CD8-positive, alpha-beta memory T cell (primary cell): Measurements from ENCODE around the gene MRPL38. TPM values are rescaled to one million over a fixed set of nuclear protein-coding genes. Genes with fewer than 3 reads are reported as not detected.
A peak's percentile ranks its signal among the peaks of the same experiment; 100 is the strongest.
"Not testable (repeated sequence)": the region's sequence is repeated elsewhere in the genome, so short reads cannot be mapped to it uniquely, and the experiment has no call there.

Experiments
- CTCF ChIA-PET: fragments of 350-600 bp; sonication (Branson Sonifier 250); formaldehyde crosslinking; loops from one replicate; lab custom pipeline; 2021; ENCODE audit warnings: antibody characterized with exemption; lab: Charles Lee
- POLR2A ChIA-PET: fragments of 350-600 bp; sonication (Branson Sonifier 250); formaldehyde crosslinking; loops from one replicate; lab custom pipeline; 2021; ENCODE audit warnings: antibody characterized with exemption; lab: Charles Lee
- DNase-seq, 5 donors: peaks; one replicate each; pipeline versions ENCODE4 v3.0.0 to v3.0.0-alpha.2; 2020 to 2022; ENCODE audit warnings: mixed read lengths in 1 of 5
- H3K27ac ChIP-seq: one replicate; pipeline ENCODE4 v1.7.0; 2013; ENCODE audit warnings: low read depth, mild to moderate bottlenecking, low read length, moderate library complexity
- H3K27me3 ChIP-seq: 2 replicates; pipeline ENCODE4 v1.7.0; 2013; ENCODE audit warnings: low read length, mild to moderate bottlenecking; ENCODE audit not compliant: insufficient read depth, poor library complexity, severe bottlenecking
- H3K36me3 ChIP-seq: 2 replicates; pipeline ENCODE4 v1.7.0; 2013; ENCODE audit warnings: mild to moderate bottlenecking, low read length, moderate library complexity; ENCODE audit not compliant: insufficient read depth
- H3K4me1 ChIP-seq: 2 replicates; pipeline ENCODE4 v1.7.0; 2013; ENCODE audit warnings: mild to moderate bottlenecking, low read length, moderate library complexity; ENCODE audit not compliant: insufficient read depth
- H3K4me3 ChIP-seq: 2 replicates; pipeline ENCODE4 v1.7.0; 2013; ENCODE audit warnings: mild to moderate bottlenecking, low read length
- H3K9me3 ChIP-seq: 2 replicates; pipeline ENCODE4 v1.7.0; 2013; ENCODE audit warnings: mild to moderate bottlenecking, low read length
- H3K27ac Mint-ChIP-seq, 8 donors: one replicate each; pipeline ENCODE4 v1.8.0; 2020 to 2021; ENCODE audit warnings: mixed read lengths in 8 of 8, mild to moderate bottlenecking in 6 of 8, inconsistent platforms in 3 of 8, moderate library complexity in 3 of 8
- H3K27me3 Mint-ChIP-seq, 2 donors: one replicate each; pipeline ENCODE4 v1.8.0; 2020 to 2021; ENCODE audit warnings: mixed read lengths in 2 of 2, mild to moderate bottlenecking in 1 of 2, moderate library complexity in 1 of 2
- H3K36me3 Mint-ChIP-seq, 3 donors: one replicate each; pipeline ENCODE4 v1.8.0; 2020 to 2021; ENCODE audit warnings: mixed read lengths in 3 of 3, inconsistent platforms in 1 of 3, mild to moderate bottlenecking in 1 of 3
- H3K4me1 Mint-ChIP-seq, 3 donors: one replicate each; pipeline ENCODE4 v1.8.0; 2020 to 2021; ENCODE audit warnings: mixed read lengths in 3 of 3, inconsistent platforms in 1 of 3, mild to moderate bottlenecking in 1 of 3
- H3K4me3 Mint-ChIP-seq, 7 donors: one replicate each; pipeline ENCODE4 v1.8.0; 2020 to 2021; ENCODE audit warnings: mixed read lengths in 7 of 7, mild to moderate bottlenecking in 6 of 7, moderate library complexity in 4 of 7, inconsistent platforms in 2 of 7
- H3K9me3 Mint-ChIP-seq, 5 donors: one replicate each; pipeline ENCODE4 v1.8.0; 2020 to 2022; ENCODE audit warnings: mixed read lengths in 5 of 5, mild to moderate bottlenecking in 3 of 5, moderate library complexity in 2 of 5, inconsistent platforms in 1 of 5
- polyA plus RNA-seq: library from polyadenylated mRNA; unstranded; fragments of 300-500 nt; fragmentation: Illumina TruSeq; gene quantifications from one replicate; pipeline ENCODE4 v1.2.3, GENCODE V29; 2021
- total RNA-seq, 2 experiments: library from RNA; stranded (reverse); gene quantifications; one replicate each; pipeline ENCODE4 v1.2.3, GENCODE V29; 2021

Gene MRPL38
- total and polyA plus RNA-seq, 3 experiments from 2014 or later = 73.1 to 180 (median 171) TPM

DNA sequence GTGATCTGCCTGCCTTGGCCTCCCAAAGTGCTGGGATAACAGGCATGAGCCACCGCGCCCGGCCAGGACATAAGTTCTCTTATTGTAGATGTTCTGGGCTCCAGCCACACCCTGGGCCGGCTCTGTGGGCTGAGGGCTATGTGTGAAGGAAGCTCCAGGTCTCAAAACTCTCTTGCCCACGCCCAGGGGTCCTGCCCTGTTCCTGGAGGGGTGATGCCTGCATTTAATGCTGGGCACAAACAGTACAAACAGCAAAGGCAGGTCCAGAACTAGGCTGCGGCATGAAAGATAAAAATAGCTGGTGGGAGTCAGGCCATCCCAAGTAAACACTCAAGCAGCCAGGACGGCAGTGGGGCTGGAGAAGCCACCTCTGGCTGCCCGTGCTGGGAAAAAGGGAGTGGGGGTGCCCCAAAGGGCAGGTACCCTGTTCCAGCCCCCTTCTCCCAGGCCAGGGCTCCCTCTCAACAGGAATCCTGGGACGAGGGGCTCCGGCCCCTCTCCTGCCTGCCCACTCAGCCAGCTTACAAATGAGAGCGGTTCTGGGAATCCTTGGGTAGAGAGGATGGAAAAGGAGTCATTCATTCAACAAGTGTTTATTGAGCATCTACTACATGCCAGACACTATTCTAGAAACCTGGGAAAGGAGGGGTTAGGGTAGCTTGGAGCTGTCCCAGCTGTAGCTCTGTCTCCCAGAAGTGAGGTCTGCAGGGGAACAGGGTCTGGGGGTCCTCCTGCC lies 30.9 kb downstream of the MRPL38 start:
- Histone ChIP-seq H3K27ac (no peak overlapping the region), H3K27me3 (no peaks in the 10 kb centered on the region), H3K36me3 (no peaks in the 10 kb centered on the region), H3K4me1 (peaks cover 41% of the 10 kb centered on the region), H3K4me3 (no peak overlapping the region), H3K9me3 (no peaks in the 10 kb centered on the region)
- Mint-ChIP-seq H3K4me1 (peaks cover 32 to 55% (median 33%) of the 10 kb centered on the region in 3 donors), H3K27ac (peak overlapping the region in 7 of 8 donors; percentile 11 to 98 (median 76)), H3K9me3 (no peaks in the 10 kb centered on the region), H3K36me3 (peaks cover 0 to 2% (median 0%) of the 10 kb centered on the region in 3 donors), H3K4me3 (peak overlapping the region in 3 of 7 donors; percentile 48 to 61 (median 49)), H3K27me3 (peaks cover 0 to under 1% of the 10 kb centered on the region in 2 donors)
- ChIA-PET POLR2A (interaction anchor here (0.6 to 8.3 kb wide), 3 partner anchors 9 to 575 kb away, joined by 3 to 82 read pairs (median 4); partner anchors contain the start of gene WBP2), CTCF (interaction anchor here (1.0 to 7.1 kb wide), 5 partner anchors 9 to 25 kb away, joined by 3 to 51 read pairs (median 12); partner anchors contain the start of genes TRIM65 and WBP2)
- DNase-seq = no peak

- ChIA-PET POLR2A (interaction anchor here (0.9 to 8.3 kb wide), 6 partner anchors 8 to 89 kb away, joined by 3 to 82 read pairs (median 4); partner anchors contain the start of genes TRIM65, UNK and WBP2), CTCF (interaction anchor here (0.9 to 7.1 kb wide), 11 partner anchors 8 to 119 kb away, joined by 3 to 51 read pairs (median 3); partner anchors contain the start of genes TRIM65 and WBP2)
- H3K4me3 ChIP-seq = no peak overlapping the region
- no peaks in the 10 kb centered on the region for H3K9me3 ChIP-seq
- Mint-ChIP-seq H3K27me3 (no peaks in the 10 kb centered on the region), H3K4me3 (peak overlapping the region; percentile 4 to 85 (median 47)), H3K27ac (peak overlapping the region; percentile 76 to 98 (median 93)), H3K36me3 (peaks cover 0 to 2% (median 0%) of the 10 kb centered on the region in 3 donors), H3K4me1 (peaks cover 29 to 50% (median 32%) of the 10 kb centered on the region in 3 donors), H3K9me3 (no peaks in the 10 kb centered on the region)
- peak; percentile 29 to 82 (median 51) for DNase-seq
- H3K36me3 ChIP-seq = no peaks in the 10 kb centered on the region
- H3K4me1 ChIP-seq = peaks cover 41% of the 10 kb centered on the region
- no peaks in the 10 kb centered on the region for H3K27me3 ChIP-seq
- H3K27ac ChIP-seq = peak overlapping the region; percentile 71
Measured at GRCh38 chr17:75872434-75873351, 32.0 kb downstream of the MRPL38 start.

- not testable (repeated sequence) for H3K36me3 Mint-ChIP-seq, H3K9me3 ChIP-seq, H3K4me3 ChIP-seq, H3K36me3 ChIP-seq, H3K27me3 ChIP-seq, H3K9me3 Mint-ChIP-seq, H3K27me3 Mint-ChIP-seq, DNase-seq, H3K27ac ChIP-seq
- Mint-ChIP-seq H3K4me3 (peak overlapping the region in 1 of 7 donors; percentile 8), H3K4me1 (peaks cover 17 to 33% (median 17%) of the 10 kb centered on the region in 3 donors), H3K27ac (peak overlapping the region in 1 of 8 donors; percentile 32)
- H3K4me1 ChIP-seq = peaks cover 18% of the 10 kb centered on the region
- POLR2A ChIA-PET = interaction anchor here (0.8 kb wide), 1 partner anchor 14 kb away, joined by 4 read pairs; the partner anchor contains the start of gene WBP2
- CTCF ChIA-PET = interaction anchor here (1.2 to 7.1 kb wide), 2 partner anchors 9 to 28 kb away, joined by 4 to 51 read pairs; partner anchors contain the start of gene TRIM65
Measured at GRCh38 chr17:75870228-75870627, 34.5 kb downstream of the MRPL38 start.

DNA sequence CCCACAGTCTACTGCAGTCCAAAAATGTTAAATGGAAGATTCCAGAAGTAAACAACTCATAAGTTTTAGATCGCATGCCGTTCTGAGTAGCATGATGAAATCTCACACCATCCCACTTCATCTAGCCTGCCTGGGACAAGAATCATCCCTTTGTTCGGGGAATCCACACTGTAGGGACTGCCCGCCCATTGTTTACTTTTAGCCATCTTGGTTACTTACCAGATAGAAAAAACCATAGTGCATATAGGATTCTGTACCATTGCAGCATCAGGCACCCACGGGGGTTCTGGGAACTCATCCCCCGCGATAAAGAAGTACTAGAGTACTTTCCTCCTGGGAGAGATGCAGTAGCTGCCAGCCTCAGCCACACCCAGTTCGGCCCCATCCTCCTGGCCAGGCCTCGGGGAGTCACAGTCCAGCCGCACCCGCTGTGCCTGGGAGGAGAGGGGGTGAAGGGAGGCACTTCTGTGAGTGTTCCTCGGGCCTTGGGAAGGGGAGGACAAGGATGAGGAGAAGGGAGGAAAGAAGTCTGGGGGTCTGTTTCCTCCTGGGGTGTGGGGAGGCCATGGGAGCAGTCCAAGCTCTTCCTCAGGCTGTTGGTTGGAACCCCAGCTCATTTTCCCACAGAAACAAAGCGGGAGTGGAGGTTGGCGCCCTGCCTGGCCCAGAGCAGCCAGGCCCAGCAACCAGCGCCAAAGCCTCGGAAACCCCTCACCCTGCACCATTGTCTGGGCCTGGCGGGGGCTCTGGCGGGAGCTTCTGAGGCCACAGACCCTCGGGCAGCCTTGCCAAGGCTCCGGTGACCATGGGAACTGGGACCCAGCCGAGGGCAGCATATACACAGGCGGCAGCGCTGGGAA lies 35.2 kb downstream of the MRPL38 start:
- no peaks in the 10 kb centered on the region for H3K27me3 Mint-ChIP-seq
- ChIA-PET POLR2A (interaction anchor here (0.6 to 0.8 kb wide), 2 partner anchors 14 to 33 kb away, joined by 3 to 4 read pairs; partner anchors contain the start of gene WBP2), CTCF (interaction anchor here (1.0 to 7.1 kb wide), 3 partner anchors 10 to 66 kb away, joined by 3 to 51 read pairs (median 4); partner anchors contain the start of gene TRIM65)
- H3K27ac Mint-ChIP-seq = peak overlapping the region in 1 of 8 donors; percentile 72
- Histone ChIP-seq H3K27ac (no peak overlapping the region), H3K4me1 (peaks cover 23% of the 10 kb centered on the region), H3K4me3 (no peak overlapping the region), H3K27me3 (no peaks in the 10 kb centered on the region), H3K9me3 (no peaks in the 10 kb centered on the region), H3K36me3 (no peaks in the 10 kb centered on the region)
- H3K9me3 Mint-ChIP-seq = no peaks in the 10 kb centered on the region
- no peak overlapping the region for H3K4me3 Mint-ChIP-seq
- H3K36me3 Mint-ChIP-seq = peaks cover 0 to 2% (median 0%) of the 10 kb centered on the region in 3 donors
- no peak for DNase-seq
- peaks cover 24 to 35% (median 25%) of the 10 kb centered on the region in 3 donors for H3K4me1 Mint-ChIP-seq

DNA sequence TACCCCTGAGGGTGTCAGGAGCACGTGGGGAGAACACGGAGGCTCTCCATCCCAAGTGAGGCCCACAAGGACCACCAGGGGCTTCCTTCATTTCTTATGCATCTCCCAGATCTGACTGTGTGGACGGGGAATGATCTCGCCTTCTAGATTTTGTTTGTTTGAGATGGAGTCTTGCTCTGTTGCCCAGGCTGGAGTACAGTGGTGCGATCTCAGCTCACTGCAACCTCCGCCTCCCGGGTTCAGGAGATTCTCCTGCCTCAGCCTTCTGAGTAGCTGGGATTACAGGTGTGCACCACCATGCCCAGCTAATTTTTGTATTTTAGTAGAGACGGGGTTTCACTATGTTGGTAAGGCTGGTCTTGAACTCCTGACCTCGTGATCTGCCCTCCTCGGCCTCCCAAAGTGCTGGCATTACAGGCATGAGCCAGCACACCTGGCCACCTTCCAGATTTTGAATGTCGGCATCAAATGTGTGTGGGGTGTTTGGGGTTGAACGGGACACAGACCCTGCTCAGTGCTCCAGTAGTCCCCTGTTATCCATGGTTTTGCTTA lies 35.9 kb downstream of the MRPL38 start:
- peaks cover 30% of the 10 kb centered on the region for H3K4me1 ChIP-seq
- H3K27me3 Mint-ChIP-seq, H3K36me3 Mint-ChIP-seq, H3K9me3 ChIP-seq, DNase-seq, H3K4me3 Mint-ChIP-seq, H3K9me3 Mint-ChIP-seq, H3K27ac ChIP-seq, H3K27me3 ChIP-seq, H3K36me3 ChIP-seq, H3K4me3 ChIP-seq: not testable (repeated sequence)
- CTCF ChIA-PET = interaction anchor here (1.0 kb wide), 1 partner anchor 65 kb away, joined by 3 read pairs; no protein-coding TSS in a partner anchor
- POLR2A ChIA-PET = interaction anchor here (0.8 kb wide), 1 partner anchor 13 kb away, joined by 3 read pairs; the partner anchor contains the start of gene WBP2
- peak overlapping the region in 1 of 8 donors; percentile 72 for H3K27ac Mint-ChIP-seq
- peaks cover 27 to 37% (median 31%) of the 10 kb centered on the region in 3 donors for H3K4me1 Mint-ChIP-seq

- H3K27ac Mint-ChIP-seq = peak overlapping the region; percentile 65 to 99 (median 92)
- peaks cover 16% of the 10 kb centered on the region for H3K4me1 ChIP-seq
- DNase-seq, H3K27me3 Mint-ChIP-seq, H3K36me3 Mint-ChIP-seq, H3K27me3 ChIP-seq, H3K9me3 Mint-ChIP-seq, H3K9me3 ChIP-seq, H3K36me3 ChIP-seq, H3K4me3 ChIP-seq: not testable (repeated sequence)
- ChIA-PET POLR2A (interaction anchor here (1.1 to 1.6 kb wide), 4 partner anchors 8 to 12 kb away, joined by 3 to 12 read pairs (median 7); partner anchors contain the start of genes TRIM47 and WBP2), CTCF (interaction anchor here (1.0 to 2.3 kb wide), 5 partner anchors 8 to 112 kb away, joined by 5 to 12 read pairs (median 7); partner anchors contain the start of genes TRIM47 and WBP2)
- H3K4me3 Mint-ChIP-seq = peak overlapping the region in 4 of 7 donors; percentile 8 to 61 (median 46)
- H3K4me1 Mint-ChIP-seq = peaks cover 22 to 30% (median 26%) of the 10 kb centered on the region in 3 donors
- peak overlapping the region; percentile 31 for H3K27ac ChIP-seq
Measured at GRCh38 chr17:75865404-75866188, 39.1 kb downstream of the MRPL38 start.
